RWPE2 (cell line): ENCODE measurements around the gene DMTF1.

Experiments used
- ATAC-seq: fragments of 200-7000 bp; cut with Tn5 transposase; 3 replicates; pipeline ENCODE4 v1.9.1; 2021; ENCODE audit warnings: low read depth
- DNase-seq: peaks from one replicate; pipeline ENCODE4 v3.0.0-alpha.2; 2020; ENCODE audit warnings: low spot score
- H3K27ac ChIP-seq: fragments of 450-650 bp; 2 replicates; pipeline ENCODE4 v1.5.1; 2017; ENCODE audit warnings: mild to moderate bottlenecking; ENCODE audit not compliant: poor library complexity, severe bottlenecking
- H3K27me3 ChIP-seq: fragments of 250-450 bp; sonication (Bioruptor Pico); 2 replicates; pipeline ENCODE4 v1.5.1; 2021; ENCODE audit warnings: mild to moderate bottlenecking, moderate library complexity; ENCODE audit not compliant: insufficient read depth, poor library complexity, severe bottlenecking
- H3K36me3 ChIP-seq: fragments of 250-450 bp; sonication (Bioruptor Pico); 2 replicates; pipeline ENCODE4 v1.5.1; 2020; ENCODE audit warnings: low read depth, mild to moderate bottlenecking, moderate library complexity
- H3K4me1 ChIP-seq: fragments of 250-450 bp; sonication (Bioruptor Pico); 2 replicates; pipeline ENCODE4 v1.5.1; 2021; ENCODE audit warnings: mild to moderate bottlenecking, moderate library complexity; ENCODE audit not compliant: insufficient read depth, poor library complexity, severe bottlenecking
- H3K4me3 ChIP-seq: fragments of 250-450 bp; sonication (Bioruptor Pico); 2 replicates; pipeline ENCODE4 v1.5.1; 2021; ENCODE audit warnings: mild to moderate bottlenecking, moderate library complexity; ENCODE audit not compliant: severe bottlenecking
- H3K9me3 ChIP-seq: fragments of 250-450 bp; sonication (Bioruptor Pico); 2 replicates; pipeline ENCODE4 v1.5.1; 2021; ENCODE audit warnings: mild to moderate bottlenecking, moderate library complexity; ENCODE audit not compliant: severe bottlenecking
- TF ChIP-seq, protein P1 (sequence below): fragments of 450-650 bp; IDR thresholded peaks from one replicate; pipeline ENCODE4 v1.5.1; 2017; ENCODE audit warnings: mild to moderate bottlenecking, moderate library complexity; ENCODE audit not compliant: poor library complexity, severe bottlenecking

DMTF1 gene

DNA sequence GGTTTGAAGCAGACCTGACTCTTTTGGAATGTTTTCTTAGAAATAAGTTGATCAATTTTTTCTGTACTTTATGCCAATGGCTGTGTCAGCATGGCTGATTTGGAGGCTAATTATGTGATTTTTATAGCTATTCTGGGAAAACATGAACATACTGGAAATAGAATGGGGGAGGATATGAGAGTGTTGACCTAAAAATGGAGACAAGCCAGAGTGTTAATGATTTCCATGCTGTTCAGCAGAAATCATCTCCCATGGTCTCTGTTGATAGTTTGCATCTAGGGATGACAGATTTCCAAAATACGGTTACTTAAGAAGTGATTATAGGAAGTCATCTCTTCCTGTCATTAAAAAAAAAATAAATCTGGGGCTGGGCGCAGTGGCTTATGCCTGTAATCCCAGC, 32.7 kb upstream of the DMTF1 start:
- TF ChIP-seq, protein P1, sequence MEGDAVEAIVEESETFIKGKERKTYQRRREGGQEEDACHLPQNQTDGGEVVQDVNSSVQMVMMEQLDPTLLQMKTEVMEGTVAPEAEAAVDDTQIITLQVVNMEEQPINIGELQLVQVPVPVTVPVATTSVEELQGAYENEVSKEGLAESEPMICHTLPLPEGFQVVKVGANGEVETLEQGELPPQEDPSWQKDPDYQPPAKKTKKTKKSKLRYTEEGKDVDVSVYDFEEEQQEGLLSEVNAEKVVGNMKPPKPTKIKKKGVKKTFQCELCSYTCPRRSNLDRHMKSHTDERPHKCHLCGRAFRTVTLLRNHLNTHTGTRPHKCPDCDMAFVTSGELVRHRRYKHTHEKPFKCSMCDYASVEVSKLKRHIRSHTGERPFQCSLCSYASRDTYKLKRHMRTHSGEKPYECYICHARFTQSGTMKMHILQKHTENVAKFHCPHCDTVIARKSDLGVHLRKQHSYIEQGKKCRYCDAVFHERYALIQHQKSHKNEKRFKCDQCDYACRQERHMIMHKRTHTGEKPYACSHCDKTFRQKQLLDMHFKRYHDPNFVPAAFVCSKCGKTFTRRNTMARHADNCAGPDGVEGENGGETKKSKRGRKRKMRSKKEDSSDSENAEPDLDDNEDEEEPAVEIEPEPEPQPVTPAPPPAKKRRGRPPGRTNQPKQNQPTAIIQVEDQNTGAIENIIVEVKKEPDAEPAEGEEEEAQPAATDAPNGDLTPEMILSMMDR = no peak
- Histone ChIP-seq H3K9me3 (no peaks in the 10 kb centered on the region), H3K27me3 (no peaks in the 10 kb centered on the region), H3K4me1 (no peaks in the 10 kb centered on the region), H3K27ac (no peak overlapping the region), H3K36me3 (no peaks in the 10 kb centered on the region), H3K4me3 (no peak overlapping the region)
- DNase-seq = no peak
- no peak for ATAC-seq

DNA sequence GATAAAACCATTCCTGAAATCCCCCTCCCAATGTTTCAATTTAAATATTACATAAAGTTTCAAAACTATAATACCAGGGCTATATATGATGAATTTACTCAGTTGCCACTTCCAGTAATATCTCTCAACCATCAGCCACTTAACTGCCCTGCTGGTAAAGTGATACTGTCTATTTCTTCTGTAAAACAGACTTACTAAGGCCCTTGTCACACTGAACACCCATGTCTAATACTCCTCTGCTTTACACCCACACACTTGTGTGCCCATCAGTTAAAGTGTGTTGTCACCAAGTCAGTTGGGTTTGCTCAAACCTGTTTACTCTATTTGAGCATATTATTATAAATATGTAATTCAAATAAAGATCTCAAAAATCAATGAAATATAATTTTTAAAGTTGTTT, 29.1 kb upstream of the DMTF1 start:
- Histone ChIP-seq H3K27ac (no peak overlapping the region), H3K9me3 (no peaks in the 10 kb centered on the region), H3K36me3 (no peaks in the 10 kb centered on the region), H3K27me3 (no peaks in the 10 kb centered on the region), H3K4me3 (no peak overlapping the region), H3K4me1 (no peaks in the 10 kb centered on the region)
- TF ChIP-seq, protein P1 = no peak
- DNase-seq = no peak
- no peak for ATAC-seq

DNA sequence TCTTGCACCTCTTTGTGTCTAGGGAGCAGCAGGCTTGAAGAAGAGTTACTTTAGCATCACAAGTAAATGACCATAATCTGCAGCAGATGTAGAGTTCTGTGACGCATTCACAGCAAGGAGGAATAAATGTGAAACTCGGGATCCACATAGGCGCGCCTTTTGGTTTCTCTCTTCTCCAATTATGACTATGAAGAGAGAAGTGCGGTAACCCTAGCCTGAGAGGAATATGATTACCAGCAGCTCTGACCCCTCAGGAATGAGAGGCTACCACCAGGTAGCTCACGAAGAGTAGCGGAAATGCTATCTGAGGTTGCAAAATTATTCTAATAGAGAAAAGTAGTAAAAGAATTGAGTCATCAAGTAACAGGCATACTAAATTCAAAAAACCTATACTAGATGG, 25.2 kb upstream of the DMTF1 start:
- ATAC-seq = no peak

DNA sequence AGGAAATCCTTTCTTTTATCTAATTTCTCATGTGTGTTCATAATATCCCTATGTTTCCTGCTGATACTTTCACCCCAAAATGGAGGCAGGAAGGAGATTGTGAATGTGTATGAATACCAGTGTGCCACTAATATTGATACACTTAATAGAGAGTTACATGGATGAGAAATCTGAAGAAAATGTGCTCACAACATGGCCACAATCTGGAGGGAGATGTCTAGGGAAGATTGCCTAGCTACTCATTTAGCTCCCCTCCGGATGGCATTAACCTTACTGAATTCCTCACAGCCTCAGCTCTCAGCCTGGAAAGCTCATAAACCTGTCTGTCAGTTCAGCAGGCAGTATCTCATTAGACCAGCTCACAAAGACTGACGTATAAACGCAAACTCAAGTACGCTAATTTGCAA, 23.4 kb upstream of the DMTF1 start:
- no peaks in the 10 kb centered on the region for H3K27me3 ChIP-seq
- TF ChIP-seq, protein P1 = no peak
- no peaks in the 10 kb centered on the region for H3K9me3 ChIP-seq
- ATAC-seq (no peak), DNase-seq (no peak)
- H3K36me3 ChIP-seq = no peaks in the 10 kb centered on the region
- H3K4me3 ChIP-seq = no peak overlapping the region
- no peaks in the 10 kb centered on the region for H3K4me1 ChIP-seq
- no peak overlapping the region for H3K27ac ChIP-seq

More for the DNA sequence above, 25.2 kb upstream of the DMTF1 start:
- Histone ChIP-seq H3K4me3 (no peak overlapping the region), H3K9me3 (no peaks in the 10 kb centered on the region), H3K27me3 (no peaks in the 10 kb centered on the region), H3K36me3 (no peaks in the 10 kb centered on the region), H3K27ac (no peak overlapping the region), H3K4me1 (no peaks in the 10 kb centered on the region)
- TF ChIP-seq, protein P1 = no peak
- no peak for DNase-seq

DNA sequence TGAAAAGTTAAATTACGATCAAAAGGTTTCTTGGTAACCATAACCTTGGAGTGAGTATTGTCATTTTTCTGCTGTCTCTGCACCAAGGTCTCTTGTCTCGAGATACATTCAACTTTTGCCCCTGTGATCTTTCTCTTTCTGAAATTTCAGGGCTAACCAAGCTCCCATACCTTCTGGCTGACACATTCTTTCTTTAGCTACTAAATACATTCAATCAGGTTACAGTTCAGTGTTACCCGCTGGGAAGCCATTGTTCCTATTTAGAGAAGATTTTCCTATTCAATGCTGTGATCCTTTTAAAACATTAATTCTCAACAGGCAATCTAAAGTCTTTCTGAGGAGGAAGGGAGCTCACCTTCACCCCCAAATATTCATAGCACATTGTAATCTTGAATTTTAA, 22.9 kb upstream of the DMTF1 start:
- no peak overlapping the region for H3K4me3 ChIP-seq
- no peak overlapping the region for H3K27ac ChIP-seq
- TF ChIP-seq, protein P1 = no peak
- H3K27me3 ChIP-seq = no peaks in the 10 kb centered on the region
- no peaks in the 10 kb centered on the region for H3K9me3 ChIP-seq
- DNase-seq (no peak), ATAC-seq (no peak)
- no peaks in the 10 kb centered on the region for H3K36me3 ChIP-seq
- no peaks in the 10 kb centered on the region for H3K4me1 ChIP-seq
